ENCODE results near the gene UBR4.

DNA sequence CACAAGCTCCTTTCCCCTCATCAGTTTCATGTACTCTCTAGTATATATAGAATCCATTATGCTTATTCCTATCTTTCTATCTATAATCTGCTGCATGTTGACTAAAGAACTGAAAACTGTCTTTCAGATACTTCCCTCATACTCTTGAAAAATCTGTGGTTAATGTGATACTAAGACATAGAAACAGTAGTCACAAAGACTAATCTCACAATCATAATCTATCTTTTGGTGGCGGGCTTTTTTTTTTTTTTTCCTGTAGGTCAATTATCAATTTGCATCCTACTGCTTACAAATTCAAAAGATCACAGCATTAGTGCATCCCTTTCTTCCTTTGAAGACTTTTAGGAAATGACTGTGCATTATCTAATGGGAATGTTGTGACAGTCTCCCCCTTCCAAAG, 4.7 kb downstream of the UBR4 start:
- TF ChIP-seq, protein P1, sequence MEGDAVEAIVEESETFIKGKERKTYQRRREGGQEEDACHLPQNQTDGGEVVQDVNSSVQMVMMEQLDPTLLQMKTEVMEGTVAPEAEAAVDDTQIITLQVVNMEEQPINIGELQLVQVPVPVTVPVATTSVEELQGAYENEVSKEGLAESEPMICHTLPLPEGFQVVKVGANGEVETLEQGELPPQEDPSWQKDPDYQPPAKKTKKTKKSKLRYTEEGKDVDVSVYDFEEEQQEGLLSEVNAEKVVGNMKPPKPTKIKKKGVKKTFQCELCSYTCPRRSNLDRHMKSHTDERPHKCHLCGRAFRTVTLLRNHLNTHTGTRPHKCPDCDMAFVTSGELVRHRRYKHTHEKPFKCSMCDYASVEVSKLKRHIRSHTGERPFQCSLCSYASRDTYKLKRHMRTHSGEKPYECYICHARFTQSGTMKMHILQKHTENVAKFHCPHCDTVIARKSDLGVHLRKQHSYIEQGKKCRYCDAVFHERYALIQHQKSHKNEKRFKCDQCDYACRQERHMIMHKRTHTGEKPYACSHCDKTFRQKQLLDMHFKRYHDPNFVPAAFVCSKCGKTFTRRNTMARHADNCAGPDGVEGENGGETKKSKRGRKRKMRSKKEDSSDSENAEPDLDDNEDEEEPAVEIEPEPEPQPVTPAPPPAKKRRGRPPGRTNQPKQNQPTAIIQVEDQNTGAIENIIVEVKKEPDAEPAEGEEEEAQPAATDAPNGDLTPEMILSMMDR (IDR thresholded peaks at IDR 0.05; ENCODE audit: poor library complexity, severe bottlenecking): no peak
- TF ChIP-seq POLR2AphosphoS5 (IDR thresholded peaks at IDR 0.05) (no peak), RAD21 (conservative IDR thresholded peaks at IDR 0.05) (no peak), TAF1 (IDR thresholded peaks at IDR 0.05; ENCODE audit: low read depth) (no peak), EZH2 (IDR thresholded peaks at IDR 0.05; ENCODE audit: borderline replicate concordance, insufficient read depth, low read length, poor library complexity, severe bottlenecking) (no peak), SMC3 (conservative IDR thresholded peaks at IDR 0.05; ENCODE audit: poor library complexity) (no peak), MXI1 (conservative IDR thresholded peaks at IDR 0.05; ENCODE audit: poor library complexity, severe bottlenecking) (no peak)
- TF ChIP-seq, protein P2, sequence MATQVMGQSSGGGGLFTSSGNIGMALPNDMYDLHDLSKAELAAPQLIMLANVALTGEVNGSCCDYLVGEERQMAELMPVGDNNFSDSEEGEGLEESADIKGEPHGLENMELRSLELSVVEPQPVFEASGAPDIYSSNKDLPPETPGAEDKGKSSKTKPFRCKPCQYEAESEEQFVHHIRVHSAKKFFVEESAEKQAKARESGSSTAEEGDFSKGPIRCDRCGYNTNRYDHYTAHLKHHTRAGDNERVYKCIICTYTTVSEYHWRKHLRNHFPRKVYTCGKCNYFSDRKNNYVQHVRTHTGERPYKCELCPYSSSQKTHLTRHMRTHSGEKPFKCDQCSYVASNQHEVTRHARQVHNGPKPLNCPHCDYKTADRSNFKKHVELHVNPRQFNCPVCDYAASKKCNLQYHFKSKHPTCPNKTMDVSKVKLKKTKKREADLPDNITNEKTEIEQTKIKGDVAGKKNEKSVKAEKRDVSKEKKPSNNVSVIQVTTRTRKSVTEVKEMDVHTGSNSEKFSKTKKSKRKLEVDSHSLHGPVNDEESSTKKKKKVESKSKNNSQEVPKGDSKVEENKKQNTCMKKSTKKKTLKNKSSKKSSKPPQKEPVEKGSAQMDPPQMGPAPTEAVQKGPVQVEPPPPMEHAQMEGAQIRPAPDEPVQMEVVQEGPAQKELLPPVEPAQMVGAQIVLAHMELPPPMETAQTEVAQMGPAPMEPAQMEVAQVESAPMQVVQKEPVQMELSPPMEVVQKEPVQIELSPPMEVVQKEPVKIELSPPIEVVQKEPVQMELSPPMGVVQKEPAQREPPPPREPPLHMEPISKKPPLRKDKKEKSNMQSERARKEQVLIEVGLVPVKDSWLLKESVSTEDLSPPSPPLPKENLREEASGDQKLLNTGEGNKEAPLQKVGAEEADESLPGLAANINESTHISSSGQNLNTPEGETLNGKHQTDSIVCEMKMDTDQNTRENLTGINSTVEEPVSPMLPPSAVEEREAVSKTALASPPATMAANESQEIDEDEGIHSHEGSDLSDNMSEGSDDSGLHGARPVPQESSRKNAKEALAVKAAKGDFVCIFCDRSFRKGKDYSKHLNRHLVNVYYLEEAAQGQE (IDR thresholded peaks at IDR 0.05; ENCODE audit: borderline replicate concordance): no peak
